WTC11 (cell line): Measurements from ENCODE around the gene DESI2. TPM values are rescaled to one million over a fixed set of nuclear protein-coding genes. Genes with fewer than 3 reads are reported as not detected.
A peak's percentile ranks its signal among the peaks of the same experiment; 100 is the strongest.

ENCODE experiments used
- ATAC-seq: fragments of 200-7000 bp; cut with Tn5 transposase; 2 replicates; pipeline ENCODE4 v1.10.0; 2021; ENCODE audit warnings: mild to moderate bottlenecking, moderate library complexity
- CTCF ChIA-PET: fragments of 300-600 bp; sonication (Branson Sonifier 250); formaldehyde crosslinking; loops from one replicate; lab custom pipeline; 2021; ENCODE audit warnings: antibody characterized with exemption; lab: Charles Lee
- POLR2A ChIA-PET: fragments of 350-600 bp; sonication (Branson Sonifier 250); formaldehyde crosslinking; loops from one replicate; lab custom pipeline; 2021; ENCODE audit warnings: antibody characterized with exemption; lab: Charles Lee
- DNase-seq: peaks from one replicate; pipeline ENCODE4 v3.0.0; 2021; ENCODE audit warnings: low spot score
- H3K27ac Mint-ChIP-seq: 2 replicates; pipeline ENCODE4 v1.8.0; 2021; ENCODE audit warnings: mixed read lengths
- H3K27me3 Mint-ChIP-seq: 2 replicates; pipeline ENCODE4 v1.8.0; 2021; ENCODE audit warnings: low read depth, mild to moderate bottlenecking, moderate library complexity, mixed read lengths
- H3K36me3 Mint-ChIP-seq: 2 replicates; pipeline ENCODE4 v1.8.0; 2021; ENCODE audit warnings: mixed read lengths
- H3K4me1 Mint-ChIP-seq: 2 replicates; pipeline ENCODE4 v1.8.0; 2022; ENCODE audit warnings: mixed read lengths
- H3K4me3 Mint-ChIP-seq: 2 replicates; pipeline ENCODE4 v1.8.0; 2021; ENCODE audit warnings: mild to moderate bottlenecking, moderate library complexity, mixed read lengths
- H3K9me3 Mint-ChIP-seq: 2 replicates; pipeline ENCODE4 v1.8.0; 2021; ENCODE audit warnings: mixed read lengths
- ARID4B ChIP-seq: sonication (generic); formaldehyde crosslinking; IDR thresholded peaks from 2 replicates; pipeline ENCODE4 v1.8.0; 2023; ENCODE audit warnings: missing genetic modification reagents, mild to moderate bottlenecking, borderline replicate concordance
- ATF3 ChIP-seq: sonication (generic); formaldehyde crosslinking; conservative IDR thresholded peaks from 2 replicates; pipeline ENCODE4 v1.8.1; 2022; ENCODE audit warnings: mild to moderate bottlenecking, missing genetic modification reagents
- CREB1 ChIP-seq: sonication (generic); formaldehyde crosslinking; IDR thresholded peaks from 2 replicates; pipeline ENCODE4 v1.8.0; 2023; ENCODE audit warnings: mild to moderate bottlenecking, missing genetic modification reagents
- E2F5 ChIP-seq: sonication (generic); formaldehyde crosslinking; IDR thresholded peaks from 2 replicates; pipeline ENCODE4 v1.8.1; 2022; ENCODE audit warnings: mild to moderate bottlenecking, moderate library complexity, missing genetic modification reagents
- RORB ChIP-seq: fragments of 250-450 bp; sonication (Bioruptor Pico); IDR thresholded peaks from 2 replicates; pipeline ENCODE4 v1.9.0; 2021; ENCODE audit warnings: mild to moderate bottlenecking
- SMAD4 ChIP-seq: sonication (generic); formaldehyde crosslinking; IDR thresholded peaks from 2 replicates; pipeline ENCODE4 v1.8.0; 2022; ENCODE audit warnings: mild to moderate bottlenecking, missing genetic modification reagents
- TCF7 ChIP-seq: sonication (generic); formaldehyde crosslinking; IDR thresholded peaks from 2 replicates; pipeline ENCODE4 v1.8.0; 2022; ENCODE audit warnings: mild to moderate bottlenecking, low read depth, missing genetic modification reagents, moderate library complexity
- TP53 ChIP-seq: sonication (generic); formaldehyde crosslinking; IDR thresholded peaks from 2 replicates; pipeline ENCODE4 v1.8.1; 2023; ENCODE audit warnings: mild to moderate bottlenecking, missing genetic modification reagents
- ZNF138 ChIP-seq: sonication (generic); formaldehyde crosslinking; conservative IDR thresholded peaks from 2 replicates; pipeline ENCODE4 v1.8.1; 2022; ENCODE audit warnings: mild to moderate bottlenecking, moderate library complexity, missing genetic modification reagents
- ZNF281 ChIP-seq: sonication (generic); formaldehyde crosslinking; IDR thresholded peaks from 2 replicates; pipeline ENCODE4 v1.8.0; 2023; ENCODE audit warnings: mild to moderate bottlenecking, missing genetic modification reagents
- ZNF423 ChIP-seq: fragments of 250-450 bp; sonication (Bioruptor Pico); IDR thresholded peaks from 2 replicates; pipeline ENCODE4 v2.1.2; 2022; ENCODE audit warnings: mild to moderate bottlenecking, moderate library complexity
- total RNA-seq: library from RNA; stranded (reverse); gene quantifications from 3 replicates; pipeline ENCODE4 v1.2.3, GENCODE V29; 2021
- TF ChIP-seq, protein P1 (sequence below): fragments of 250-450 bp; sonication (Bioruptor Pico); IDR thresholded peaks from 2 replicates; pipeline ENCODE4 v1.9.0; 2021; ENCODE audit warnings: mild to moderate bottlenecking, borderline replicate concordance
- TF ChIP-seq, protein P2 (sequence below): fragments of 250-450 bp; sonication (Bioruptor Pico); IDR thresholded peaks from 2 replicates; pipeline ENCODE4 v1.8.0; 2021; ENCODE audit warnings: mild to moderate bottlenecking
- TF ChIP-seq, protein P3 (sequence below): sonication (generic); formaldehyde crosslinking; IDR thresholded peaks from 2 replicates; pipeline ENCODE4 v1.8.0; 2023; ENCODE audit warnings: missing genetic modification reagents

The DESI2 gene
- total RNA-seq, 1 experiment from 2014 or later, result 108 TPM

- no peak for TF ChIP-seq ZNF281 (CRISPR knock-in tag)
These were observed 49.7 kb downstream of the DESI2 start (continued) for GRCh38 chr1:244702620-244703019.

GRCh38 chr1:244704107-244704506, 51.2 kb downstream of the DESI2 start:
- peaks cover 6% of the 10 kb centered on the region; the same call in 1 of the 2 replicates for H3K4me1 Mint-ChIP-seq
- TF ChIP-seq ATF3, result no peak
- TF ChIP-seq, protein P1, sequence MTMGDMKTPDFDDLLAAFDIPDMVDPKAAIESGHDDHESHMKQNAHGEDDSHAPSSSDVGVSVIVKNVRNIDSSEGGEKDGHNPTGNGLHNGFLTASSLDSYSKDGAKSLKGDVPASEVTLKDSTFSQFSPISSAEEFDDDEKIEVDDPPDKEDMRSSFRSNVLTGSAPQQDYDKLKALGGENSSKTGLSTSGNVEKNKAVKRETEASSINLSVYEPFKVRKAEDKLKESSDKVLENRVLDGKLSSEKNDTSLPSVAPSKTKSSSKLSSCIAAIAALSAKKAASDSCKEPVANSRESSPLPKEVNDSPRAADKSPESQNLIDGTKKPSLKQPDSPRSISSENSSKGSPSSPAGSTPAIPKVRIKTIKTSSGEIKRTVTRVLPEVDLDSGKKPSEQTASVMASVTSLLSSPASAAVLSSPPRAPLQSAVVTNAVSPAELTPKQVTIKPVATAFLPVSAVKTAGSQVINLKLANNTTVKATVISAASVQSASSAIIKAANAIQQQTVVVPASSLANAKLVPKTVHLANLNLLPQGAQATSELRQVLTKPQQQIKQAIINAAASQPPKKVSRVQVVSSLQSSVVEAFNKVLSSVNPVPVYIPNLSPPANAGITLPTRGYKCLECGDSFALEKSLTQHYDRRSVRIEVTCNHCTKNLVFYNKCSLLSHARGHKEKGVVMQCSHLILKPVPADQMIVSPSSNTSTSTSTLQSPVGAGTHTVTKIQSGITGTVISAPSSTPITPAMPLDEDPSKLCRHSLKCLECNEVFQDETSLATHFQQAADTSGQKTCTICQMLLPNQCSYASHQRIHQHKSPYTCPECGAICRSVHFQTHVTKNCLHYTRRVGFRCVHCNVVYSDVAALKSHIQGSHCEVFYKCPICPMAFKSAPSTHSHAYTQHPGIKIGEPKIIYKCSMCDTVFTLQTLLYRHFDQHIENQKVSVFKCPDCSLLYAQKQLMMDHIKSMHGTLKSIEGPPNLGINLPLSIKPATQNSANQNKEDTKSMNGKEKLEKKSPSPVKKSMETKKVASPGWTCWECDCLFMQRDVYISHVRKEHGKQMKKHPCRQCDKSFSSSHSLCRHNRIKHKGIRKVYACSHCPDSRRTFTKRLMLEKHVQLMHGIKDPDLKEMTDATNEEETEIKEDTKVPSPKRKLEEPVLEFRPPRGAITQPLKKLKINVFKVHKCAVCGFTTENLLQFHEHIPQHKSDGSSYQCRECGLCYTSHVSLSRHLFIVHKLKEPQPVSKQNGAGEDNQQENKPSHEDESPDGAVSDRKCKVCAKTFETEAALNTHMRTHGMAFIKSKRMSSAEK (CRISPR knock-in tag), result no peak
- no peak for TF ChIP-seq E2F5 (CRISPR knock-in tag)
- no peak for TF ChIP-seq SMAD4 (CRISPR knock-in tag)
- TF ChIP-seq RORB, result no peak
- no peaks in the 10 kb centered on the region for H3K27me3 Mint-ChIP-seq
- H3K36me3 Mint-ChIP-seq, result peaks cover 57% of the 10 kb centered on the region
- DNase-seq (no peak), ATAC-seq (no peak)
- no peak overlapping the region for H3K27ac Mint-ChIP-seq
- CTCF ChIA-PET, result no interaction called here
- H3K4me3 Mint-ChIP-seq, result no peak overlapping the region
- peaks cover 23% of the 10 kb centered on the region for H3K9me3 Mint-ChIP-seq
- POLR2A ChIA-PET, result no interaction called here

DNA sequence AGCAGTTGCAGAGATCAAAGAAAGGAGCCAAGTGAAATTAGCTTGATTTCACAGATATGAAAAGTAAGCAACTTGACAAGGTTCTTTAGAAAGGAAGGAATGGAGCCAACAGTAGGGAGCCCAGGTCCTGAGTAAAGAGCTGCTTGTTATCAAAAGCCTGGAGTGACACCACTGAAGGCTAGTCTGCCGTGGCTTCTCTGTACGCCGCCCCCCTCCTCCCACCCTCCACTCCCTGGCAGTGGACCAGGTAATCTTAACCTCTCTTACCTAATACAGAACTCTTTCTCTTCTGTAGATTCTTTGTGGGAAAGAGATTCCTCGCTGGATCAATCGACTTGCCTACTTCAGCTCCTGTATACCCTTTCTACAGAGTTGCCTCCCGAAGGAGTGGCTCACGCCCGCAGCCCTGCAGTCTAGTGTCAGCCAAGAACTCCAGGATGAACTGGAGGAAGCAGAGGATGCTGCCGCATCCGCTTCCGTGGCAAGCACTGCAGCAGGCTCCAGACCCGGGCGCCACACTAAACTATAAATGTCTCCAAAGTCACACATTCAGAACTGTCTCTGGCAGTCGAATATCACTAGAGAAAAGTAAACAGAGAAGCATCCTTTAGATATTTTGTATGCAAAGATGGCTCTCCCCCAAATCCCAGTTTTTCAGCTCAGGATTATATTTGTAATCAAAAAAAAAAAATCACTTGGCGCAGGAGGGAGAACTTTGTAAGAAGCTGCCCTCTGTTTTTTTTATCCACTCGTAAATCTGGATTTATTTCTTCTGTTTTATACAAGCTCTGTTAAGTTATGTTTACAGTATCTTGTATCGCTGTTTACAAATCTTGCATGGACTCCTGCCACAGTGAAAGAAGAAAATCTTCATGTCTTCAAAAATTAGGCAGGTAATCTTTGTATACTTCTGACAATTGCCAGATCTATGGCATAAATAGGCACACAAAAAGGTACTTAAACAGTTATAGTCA, 52.6 kb downstream of the DESI2 start:
- Mint-ChIP-seq H3K27ac (peak overlapping the region; percentile 78), H3K36me3 (peaks cover 44% of the 10 kb centered on the region), H3K27me3 (no peaks in the 10 kb centered on the region), H3K4me3 (no peak overlapping the region), H3K4me1 (peaks cover 12% of the 10 kb centered on the region), H3K9me3 (peaks cover 16% of the 10 kb centered on the region)
- CTCF ChIA-PET, result no interaction called here
- POLR2A ChIA-PET, result no interaction called here
- ATAC-seq (no peak), DNase-seq (no peak)
- TF ChIP-seq ZNF423 (CRISPR knock-in tag) (no peak), TCF7 (CRISPR knock-in tag) (no peak), TP53 (CRISPR knock-in tag) (no peak), ARID4B (CRISPR knock-in tag) (no peak), CREB1 (CRISPR knock-in tag) (no peak), ZNF138 (no peak)
- TF ChIP-seq, protein P2, sequence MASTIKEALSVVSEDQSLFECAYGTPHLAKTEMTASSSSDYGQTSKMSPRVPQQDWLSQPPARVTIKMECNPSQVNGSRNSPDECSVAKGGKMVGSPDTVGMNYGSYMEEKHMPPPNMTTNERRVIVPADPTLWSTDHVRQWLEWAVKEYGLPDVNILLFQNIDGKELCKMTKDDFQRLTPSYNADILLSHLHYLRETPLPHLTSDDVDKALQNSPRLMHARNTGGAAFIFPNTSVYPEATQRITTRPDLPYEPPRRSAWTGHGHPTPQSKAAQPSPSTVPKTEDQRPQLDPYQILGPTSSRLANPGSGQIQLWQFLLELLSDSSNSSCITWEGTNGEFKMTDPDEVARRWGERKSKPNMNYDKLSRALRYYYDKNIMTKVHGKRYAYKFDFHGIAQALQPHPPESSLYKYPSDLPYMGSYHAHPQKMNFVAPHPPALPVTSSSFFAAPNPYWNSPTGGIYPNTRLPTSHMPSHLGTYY (CRISPR knock-in tag), result no peak
- TF ChIP-seq, protein P3, sequence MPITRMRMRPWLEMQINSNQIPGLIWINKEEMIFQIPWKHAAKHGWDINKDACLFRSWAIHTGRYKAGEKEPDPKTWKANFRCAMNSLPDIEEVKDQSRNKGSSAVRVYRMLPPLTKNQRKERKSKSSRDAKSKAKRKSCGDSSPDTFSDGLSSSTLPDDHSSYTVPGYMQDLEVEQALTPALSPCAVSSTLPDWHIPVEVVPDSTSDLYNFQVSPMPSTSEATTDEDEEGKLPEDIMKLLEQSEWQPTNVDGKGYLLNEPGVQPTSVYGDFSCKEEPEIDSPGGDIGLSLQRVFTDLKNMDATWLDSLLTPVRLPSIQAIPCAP (CRISPR knock-in tag), result no peak
